ENCODE results near the gene TXNDC8.

The TXNDC8 gene

DNA sequence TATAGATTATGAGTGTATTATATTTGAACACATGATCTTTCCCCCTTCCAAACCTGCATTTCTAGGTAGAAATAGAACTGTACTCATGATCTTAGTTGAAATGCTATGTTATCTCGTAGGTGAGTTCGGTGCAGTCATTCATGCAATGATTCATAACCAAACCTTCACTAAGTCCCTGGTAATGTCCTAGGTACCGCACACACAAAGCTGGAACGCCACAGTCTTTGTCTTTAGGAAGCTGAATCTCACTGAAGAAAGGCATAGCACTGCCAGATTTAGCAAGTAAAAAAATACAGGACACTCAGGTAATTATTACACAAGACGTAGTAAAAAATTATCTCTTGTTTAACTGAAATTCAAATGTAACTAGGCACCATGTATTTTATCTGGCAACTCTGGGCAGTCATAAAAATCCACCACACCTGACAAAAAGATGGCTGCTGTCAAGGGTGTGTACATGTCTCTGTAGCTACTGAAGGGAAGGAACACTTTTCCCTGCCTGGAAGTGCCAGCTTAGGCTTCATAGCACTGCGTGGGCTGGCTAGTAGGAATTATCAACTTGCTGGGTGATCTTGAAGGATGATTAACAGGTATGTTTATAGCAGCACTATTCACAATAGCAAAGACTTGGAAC is 53.3 kb downstream of the TXNDC8 start:
- H3K4me3 ChIP-seq (ENCODE audit: low read depth, low read length), result no peak overlapping the region
- TF ChIP-seq CTCF (IDR thresholded peaks at IDR 0.05; ENCODE audit: low read depth, low read length, missing control alignments), result no peak
- DNase-seq (ENCODE audit: low read depth), result no peak

DNA sequence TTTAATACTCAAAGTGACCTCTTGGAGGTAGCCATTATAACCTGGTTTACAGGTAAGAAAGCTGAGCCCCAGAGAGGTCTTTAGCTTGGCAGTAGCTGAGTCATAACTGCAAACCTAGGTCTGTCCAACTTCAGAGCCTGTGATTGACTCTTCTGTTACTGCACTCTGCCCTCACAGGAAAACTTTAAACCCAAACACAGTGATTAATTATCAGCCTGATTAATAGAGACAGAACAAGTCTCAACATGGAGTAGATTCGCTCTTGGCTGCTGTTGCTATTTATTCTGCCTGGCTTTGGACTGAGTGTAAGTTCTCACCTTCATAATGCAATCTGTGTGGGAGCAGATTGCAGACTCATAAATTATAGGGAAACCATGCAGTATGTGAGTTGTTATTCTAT is 53.9 kb downstream of the TXNDC8 start:
- no peak for TF ChIP-seq CTCF (IDR thresholded peaks at IDR 0.05; ENCODE audit: low read depth, low read length, missing control alignments)
- DNase-seq (ENCODE audit: low read depth), result no peak
- no peak overlapping the region for H3K4me3 ChIP-seq (ENCODE audit: low read depth, low read length)

DNA sequence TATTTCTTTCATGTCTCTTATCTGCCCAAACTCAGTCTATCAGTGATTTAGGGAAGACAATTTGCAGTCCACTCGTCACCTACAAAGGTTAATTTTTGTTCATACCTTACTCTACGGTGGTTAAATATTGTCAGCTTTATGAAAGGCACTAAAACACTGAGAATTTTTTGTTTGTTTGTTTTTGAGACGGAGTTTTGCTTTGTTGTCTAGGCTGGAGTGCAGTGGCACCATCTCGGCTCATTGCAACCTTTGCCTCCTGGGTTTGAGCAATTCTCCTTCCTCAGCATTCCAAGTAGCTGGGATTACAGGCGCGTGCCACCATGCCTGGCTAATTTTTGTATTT is 55.0 kb downstream of the TXNDC8 start:
- TF ChIP-seq CTCF (IDR thresholded peaks at IDR 0.05; ENCODE audit: low read depth, low read length, missing control alignments), result no peak
- H3K4me3 ChIP-seq (ENCODE audit: low read depth, low read length), result no peak overlapping the region
- no peak for DNase-seq (ENCODE audit: low read depth)

- no peak overlapping the region for H3K4me3 ChIP-seq (ENCODE audit: low read depth, low read length)
- DNase-seq (ENCODE audit: low read depth), result no peak
- no peak for TF ChIP-seq CTCF (IDR thresholded peaks at IDR 0.05; ENCODE audit: low read depth, low read length, missing control alignments)
Measured at GRCh38 chr9:110282018-110282738, 55.5 kb downstream of the TXNDC8 start.

DNA sequence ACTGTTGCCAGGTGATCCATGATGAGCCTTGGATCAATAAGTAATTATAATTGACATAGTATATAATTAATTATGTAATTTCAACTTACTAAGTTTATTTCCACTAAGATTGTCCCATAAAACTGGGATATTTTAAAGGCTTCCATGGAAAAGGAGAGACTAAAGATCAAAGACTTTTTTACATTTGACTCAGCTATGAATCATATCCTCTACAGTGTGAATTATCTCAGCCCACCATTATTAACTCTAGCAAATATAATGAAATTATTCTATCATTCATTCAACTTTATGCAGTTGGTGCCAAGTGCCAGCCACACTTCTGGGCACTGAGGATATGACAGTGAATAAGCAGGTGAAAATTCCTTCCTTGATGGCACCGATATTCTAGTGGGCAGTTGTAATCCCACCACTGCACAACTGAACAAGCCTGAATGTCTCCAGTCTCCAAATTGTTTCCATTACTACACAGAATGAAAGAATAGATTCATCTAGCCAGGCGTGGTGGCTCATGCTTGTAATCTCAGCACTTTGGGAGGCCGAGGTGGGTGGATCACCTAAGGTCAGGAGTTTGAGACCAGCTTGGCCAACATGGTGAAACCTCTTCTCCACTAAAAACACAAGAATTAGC is 59.5 kb downstream of the TXNDC8 start:
- no peak for DNase-seq (ENCODE audit: low read depth)
- TF ChIP-seq CTCF (IDR thresholded peaks at IDR 0.05; ENCODE audit: low read depth, low read length, missing control alignments), result no peak
- no peak overlapping the region for H3K4me3 ChIP-seq (ENCODE audit: low read depth, low read length)

DNA sequence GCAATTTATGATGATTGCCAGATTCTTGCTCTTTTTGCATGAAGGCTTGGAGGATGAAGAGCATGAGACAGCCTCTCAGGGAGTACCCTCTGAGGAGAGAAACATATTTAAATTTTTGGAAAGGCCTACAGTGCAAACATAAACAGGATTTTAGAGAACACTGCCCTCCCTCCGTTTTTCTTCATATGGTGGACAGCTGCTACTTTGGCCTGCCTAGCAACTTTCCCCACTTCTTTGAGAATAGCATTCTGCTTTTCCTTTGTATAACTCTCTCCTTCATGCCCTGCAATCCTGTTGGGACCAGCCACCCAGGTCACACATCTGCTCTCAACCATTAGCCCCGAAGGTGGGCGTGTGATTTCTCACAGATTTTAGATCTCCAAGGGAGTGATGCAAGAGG is 60.9 kb downstream of the TXNDC8 start:
- TF ChIP-seq CTCF (IDR thresholded peaks at IDR 0.05; ENCODE audit: low read depth, low read length, missing control alignments), result no peak
- no peak overlapping the region for H3K4me3 ChIP-seq (ENCODE audit: low read depth, low read length)

More for the DNA sequence above, 60.9 kb downstream of the TXNDC8 start:
- DNase-seq (ENCODE audit: low read depth), result no peak
